Fibroblast of skin of left quadriceps (primary cell): ENCODE results near the gene PLVAP.

Experiments used
- DNase-seq, 2 experiments: peaks; one replicate each; pipeline ENCODE4 v3.0.0-alpha.2; 2013; ENCODE audit warnings: low read depth in 2 of 2

PLVAP gene

GRCh38 chr19:17357724-17358123, 19.4 kb downstream of the PLVAP start:
- DNase-seq, result no peak

- no peak for DNase-seq
Observed at GRCh38 chr19:17357078-17357666, 20.0 kb downstream of the PLVAP start.

DNA sequence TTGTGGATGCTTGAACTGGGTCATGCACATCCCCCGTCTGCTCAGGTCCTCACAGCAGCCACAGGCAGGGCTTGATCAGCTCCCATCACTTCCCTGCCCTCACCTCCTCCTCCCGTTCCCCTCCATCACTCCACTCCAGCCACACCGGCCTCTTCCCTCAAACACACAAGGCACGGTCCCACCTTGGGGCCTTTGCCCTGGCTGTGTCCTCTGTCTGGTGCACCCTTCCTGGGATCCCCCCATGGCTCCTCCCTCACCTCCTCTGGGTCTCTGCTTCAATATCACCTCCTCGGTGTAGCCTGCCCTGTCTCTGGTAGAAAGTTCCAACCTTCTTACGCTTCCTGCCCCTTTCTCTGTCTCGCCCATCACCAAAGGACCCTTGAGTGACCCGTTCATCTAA, 23.8 kb downstream of the PLVAP start:
- no peak for DNase-seq

DNA sequence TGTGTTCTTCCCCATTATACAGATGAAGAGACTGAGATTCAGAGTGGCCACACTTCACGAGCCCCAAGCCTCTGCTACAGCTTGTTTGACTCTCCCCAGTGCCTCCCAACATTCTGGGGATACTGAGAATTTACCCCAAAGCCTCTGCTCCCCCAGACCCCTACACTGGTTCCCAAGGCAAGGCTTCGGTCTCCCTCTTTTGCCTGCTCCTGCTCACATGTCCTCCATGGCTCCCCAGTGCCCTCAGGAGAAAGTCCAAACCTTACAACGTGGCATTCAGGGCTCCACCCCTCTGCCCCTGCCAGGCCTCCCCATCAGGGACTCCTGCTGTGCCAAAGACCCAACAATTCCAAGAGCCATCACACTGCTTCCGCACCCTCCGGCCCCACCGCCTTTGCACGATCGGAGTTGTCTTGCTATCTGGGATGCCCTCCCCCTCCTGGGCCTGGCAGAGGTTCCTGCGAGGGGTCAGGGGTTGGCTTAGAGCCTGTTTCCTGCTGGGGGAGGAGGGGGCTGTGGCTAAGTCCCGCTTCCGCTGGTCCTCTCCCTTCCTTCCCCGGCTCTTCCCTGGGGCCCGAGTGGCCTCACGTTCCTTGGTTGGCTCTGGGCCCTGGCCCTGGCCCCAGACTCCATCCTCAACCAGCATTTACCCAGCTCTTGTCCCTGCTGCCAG, 24.4 kb downstream of the PLVAP start:
- DNase-seq, result no peak

- no peak for DNase-seq
Observed at GRCh38 chr19:17351815-17352435, 25.2 kb downstream of the PLVAP start.

DNA sequence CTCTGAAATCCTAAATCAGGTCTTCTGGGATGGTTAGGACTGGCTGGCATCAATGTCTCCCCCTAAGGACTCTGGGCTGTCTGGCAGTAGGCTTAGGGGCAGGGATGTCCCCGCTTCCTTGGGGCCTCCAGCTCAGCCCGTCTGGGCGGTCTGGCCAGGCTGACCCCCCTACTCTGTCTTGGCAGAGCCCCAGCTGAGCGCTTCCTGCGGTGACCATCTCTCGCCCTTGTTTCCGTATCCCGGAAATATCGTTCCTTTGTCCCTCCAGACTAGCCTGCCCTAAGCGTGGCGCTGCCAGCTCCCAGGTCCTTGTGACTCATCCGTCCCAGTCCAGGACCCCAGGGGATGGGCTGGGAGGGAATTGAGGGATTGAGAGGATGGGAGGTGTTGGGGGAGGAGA, 28.4 kb downstream of the PLVAP start:
- DNase-seq, result no peak

GRCh38 chr19:17347877-17348276, 29.3 kb downstream of the PLVAP start:
- DNase-seq, result no peak

- DNase-seq, result no peak
Observed at GRCh38 chr19:17347361-17347760, 29.8 kb downstream of the PLVAP start.

DNA sequence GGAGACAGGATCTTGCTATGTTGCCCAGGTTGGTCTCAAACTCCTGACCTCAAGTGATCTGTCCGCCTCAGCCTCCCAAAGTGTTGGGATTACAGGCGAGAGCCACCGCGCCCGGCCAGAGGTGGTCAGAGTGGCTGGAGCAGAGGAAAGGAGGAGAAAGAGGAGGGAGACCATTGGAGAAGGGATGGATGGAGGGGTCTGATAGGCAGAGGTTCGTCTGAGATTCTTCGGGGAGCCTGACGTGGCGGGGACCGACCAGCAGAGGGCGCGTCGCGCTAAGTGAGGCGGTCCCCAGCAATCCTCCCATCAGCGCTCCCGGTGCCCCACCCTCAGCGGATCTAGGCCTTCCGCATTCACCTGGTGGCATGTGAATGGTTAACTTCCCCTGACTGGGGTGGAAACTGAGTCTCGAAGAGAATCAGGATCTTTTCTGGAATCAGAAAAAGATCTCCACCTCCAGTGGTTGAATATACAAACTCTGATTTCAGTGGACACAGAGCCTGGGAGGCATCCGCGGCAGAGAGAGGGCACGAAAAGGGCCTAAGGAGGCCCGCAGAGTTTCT, 31.0 kb downstream of the PLVAP start:
- peak; percentile 16 to 20 for DNase-seq

DNA sequence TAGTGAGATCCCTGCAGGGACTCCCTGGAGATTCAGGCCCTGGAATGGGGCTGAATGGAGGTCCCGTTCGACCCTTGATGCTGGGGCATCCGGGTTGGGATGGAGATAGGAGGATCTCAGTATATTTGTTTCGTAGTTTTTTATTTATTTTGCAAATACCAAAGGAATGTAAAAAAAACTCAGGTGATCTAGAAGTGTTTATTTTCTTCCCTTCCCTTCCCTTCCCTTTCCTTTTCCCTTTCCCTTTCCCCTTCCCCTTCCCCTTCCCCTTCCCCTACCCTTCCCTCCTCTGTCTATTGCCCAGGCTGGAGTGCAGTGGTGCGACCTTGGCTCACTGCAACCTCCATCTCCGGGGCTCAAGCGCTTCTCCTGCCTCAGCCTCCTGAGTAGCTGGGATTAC, 35.3 kb downstream of the PLVAP start:
- no peak for DNase-seq

DNA sequence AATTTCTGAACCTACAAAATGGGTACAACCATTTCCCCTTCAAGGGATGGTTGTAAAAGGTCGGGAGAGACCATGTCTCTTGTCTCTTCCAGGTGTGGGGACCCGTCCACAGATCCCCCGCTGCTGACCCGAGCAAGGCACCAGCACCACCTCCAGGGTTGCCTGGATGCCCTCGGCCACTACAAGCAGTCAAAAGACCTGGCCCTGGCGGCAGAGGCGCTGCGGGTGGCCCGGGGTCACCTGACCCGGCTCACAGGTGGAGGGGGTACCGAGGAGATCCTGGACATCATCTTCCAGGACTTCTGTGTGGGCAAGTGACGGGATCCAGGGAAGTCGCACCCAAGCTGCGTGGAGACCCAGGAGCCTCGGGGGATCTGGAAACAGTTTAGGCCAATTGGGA, 35.8 kb downstream of the PLVAP start:
- DNase-seq, result no peak

- DNase-seq, result no peak
Observed at GRCh38 chr19:17340871-17341357, 36.2 kb downstream of the PLVAP start.

- DNase-seq, result no peak
Observed at GRCh38 chr19:17340302-17340870, 36.8 kb downstream of the PLVAP start.

DNA sequence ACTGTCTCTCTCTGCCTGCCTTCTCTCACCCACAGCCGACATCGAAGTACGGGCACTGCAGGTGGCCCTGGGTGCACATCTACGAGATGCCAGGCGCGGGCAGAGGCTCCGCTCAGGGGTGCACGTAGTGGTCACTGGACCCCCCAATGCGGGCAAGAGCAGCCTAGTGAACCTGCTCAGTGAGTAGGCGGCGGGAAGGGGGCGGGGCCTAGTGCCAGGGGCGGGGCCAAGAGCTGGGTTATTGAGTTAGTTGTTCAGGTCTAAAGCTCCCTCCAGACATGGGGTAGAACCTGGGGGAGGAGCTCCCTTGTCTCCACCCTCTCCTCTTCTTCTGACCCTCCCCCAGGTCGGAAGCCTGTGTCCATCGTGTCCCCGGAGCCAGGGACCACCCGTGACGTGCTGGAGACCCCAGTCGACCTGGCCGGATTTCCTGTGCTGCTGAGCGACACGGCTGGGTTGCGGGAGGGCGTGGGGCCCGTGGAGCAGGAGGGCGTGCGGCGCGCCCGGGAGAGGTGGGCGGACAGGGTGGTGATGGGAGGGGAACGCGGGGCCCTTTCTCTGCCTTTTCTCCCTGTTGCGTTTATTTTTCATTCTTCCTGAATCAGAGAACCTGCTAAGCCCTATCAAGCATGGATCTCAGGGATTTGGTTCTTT, 37.9 kb downstream of the PLVAP start:
- no peak for DNase-seq

GRCh38 chr19:17338433-17339078, 38.6 kb downstream of the PLVAP start:
- DNase-seq, result no peak

DNA sequence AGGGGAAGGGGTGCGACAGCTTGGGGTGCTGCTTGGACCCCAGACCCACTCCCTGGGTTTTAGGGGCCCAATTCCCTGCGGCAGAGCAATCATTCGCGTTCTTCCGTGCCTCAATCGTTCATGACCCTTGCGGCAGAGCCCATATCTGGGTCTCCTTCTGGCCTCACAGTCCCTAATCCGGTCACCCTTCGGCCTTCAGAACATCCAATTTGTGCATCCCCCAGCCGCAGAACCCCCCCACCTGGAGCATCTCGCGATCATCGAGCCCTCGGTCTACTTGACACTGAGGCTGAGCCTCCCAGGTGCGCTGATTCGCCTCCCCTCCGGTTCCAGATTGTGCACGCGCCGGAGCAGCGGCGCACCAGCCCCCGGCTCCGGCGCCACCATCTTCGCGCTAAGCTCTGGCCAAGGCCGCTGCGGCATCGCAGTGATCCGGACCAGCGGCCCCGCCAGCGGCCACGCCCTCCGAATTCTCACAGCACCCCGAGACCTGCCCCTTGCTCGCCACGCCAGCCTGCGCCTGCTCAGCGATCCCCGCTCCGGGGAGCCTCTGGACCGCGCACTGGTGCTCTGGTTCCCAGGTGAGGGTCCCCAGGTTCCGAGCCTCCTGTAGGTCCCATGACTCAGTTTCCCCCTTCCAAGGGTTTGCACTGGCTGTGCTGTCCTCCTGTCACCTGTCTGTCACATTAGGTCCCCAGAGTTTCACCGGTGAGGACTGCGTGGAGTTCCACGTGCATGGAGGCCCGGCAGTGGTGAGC, 39.3 kb downstream of the PLVAP start:
- no peak for DNase-seq

- DNase-seq, result peak; percentile 95 to 96
Observed at GRCh38 chr19:17336872-17337674, 40.1 kb downstream of the PLVAP start, which contains the start of gene GTPBP3. Gene GTPBP3 (plus strand): TSS chr19:17337553. CDS start chr19:17337612, 59 bp downstream.

DNA sequence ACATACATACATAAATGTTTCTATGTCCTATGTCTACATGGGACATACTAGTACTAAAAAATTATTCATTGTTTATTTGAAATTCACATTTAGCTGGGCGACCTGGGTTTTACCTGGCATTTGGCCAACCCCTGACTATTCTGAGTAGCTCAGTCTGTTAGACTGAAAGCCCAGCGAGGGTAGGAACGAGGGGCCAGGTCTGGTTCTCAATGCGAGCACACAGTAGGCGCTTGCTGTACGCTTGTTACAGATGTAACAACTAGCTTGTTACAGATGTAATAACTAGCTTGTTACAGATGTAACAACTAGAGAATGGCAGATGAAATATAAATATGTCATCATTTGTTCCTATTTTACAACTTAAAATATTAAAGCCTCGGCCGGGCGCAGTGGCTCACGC, 41.6 kb downstream of the PLVAP start:
- DNase-seq, result no peak
